Activated naive CD8-positive, alpha-beta T cell treated with anti-CD3 and anti-CD28 coated beads, Interleukin-2, amount 10 ng/mL, durations not matched to agents 7 days and 5 days (primary cell): ENCODE measurements around the gene MYO3B. TPM values are rescaled to one million over a fixed set of nuclear protein-coding genes. Genes with fewer than 3 reads are reported as not detected.

Experiments used
- ATAC-seq: fragments of 150-1000 bp; cut with Tn5 transposase; one replicate; pipeline ENCODE4 v1.10.0; 2021; ENCODE audit warnings: low read depth, moderate library complexity
- POLR2A ChIA-PET: fragments of 350-600 bp; sonication (Branson Sonifier 250); formaldehyde crosslinking; loops from one replicate; lab custom pipeline; 2021; ENCODE audit warnings: antibody characterized with exemption; lab: Charles Lee
- DNase-seq: peaks from one replicate; pipeline ENCODE4 v3.0.0; 2021
- H3K27ac Mint-ChIP-seq: one replicate; pipeline ENCODE4 v1.8.0; 2022; ENCODE audit warnings: mild to moderate bottlenecking, mixed read lengths
- H3K27me3 Mint-ChIP-seq: one replicate; pipeline ENCODE4 v1.8.0; 2022; ENCODE audit warnings: mild to moderate bottlenecking, moderate library complexity, mixed read lengths
- H3K36me3 Mint-ChIP-seq: one replicate; pipeline ENCODE4 v1.8.0; 2021; ENCODE audit warnings: mild to moderate bottlenecking, mixed read lengths
- H3K4me1 Mint-ChIP-seq: one replicate; pipeline ENCODE4 v1.8.0; 2021; ENCODE audit warnings: mixed read lengths
- H3K4me3 Mint-ChIP-seq: one replicate; pipeline ENCODE4 v1.8.0; 2022; ENCODE audit warnings: mild to moderate bottlenecking, moderate library complexity, mixed read lengths
- H3K9me3 Mint-ChIP-seq: one replicate; pipeline ENCODE4 v1.8.0; 2021; ENCODE audit warnings: mixed read lengths
- total RNA-seq, 2 experiments: library from RNA; stranded (reverse); gene quantifications; one replicate each; pipeline ENCODE4 v1.2.3, GENCODE V29; 2021

MYO3B gene
- total RNA-seq, 2 experiments from 2014 or later: 0.09 to 0.11 TPM

DNA sequence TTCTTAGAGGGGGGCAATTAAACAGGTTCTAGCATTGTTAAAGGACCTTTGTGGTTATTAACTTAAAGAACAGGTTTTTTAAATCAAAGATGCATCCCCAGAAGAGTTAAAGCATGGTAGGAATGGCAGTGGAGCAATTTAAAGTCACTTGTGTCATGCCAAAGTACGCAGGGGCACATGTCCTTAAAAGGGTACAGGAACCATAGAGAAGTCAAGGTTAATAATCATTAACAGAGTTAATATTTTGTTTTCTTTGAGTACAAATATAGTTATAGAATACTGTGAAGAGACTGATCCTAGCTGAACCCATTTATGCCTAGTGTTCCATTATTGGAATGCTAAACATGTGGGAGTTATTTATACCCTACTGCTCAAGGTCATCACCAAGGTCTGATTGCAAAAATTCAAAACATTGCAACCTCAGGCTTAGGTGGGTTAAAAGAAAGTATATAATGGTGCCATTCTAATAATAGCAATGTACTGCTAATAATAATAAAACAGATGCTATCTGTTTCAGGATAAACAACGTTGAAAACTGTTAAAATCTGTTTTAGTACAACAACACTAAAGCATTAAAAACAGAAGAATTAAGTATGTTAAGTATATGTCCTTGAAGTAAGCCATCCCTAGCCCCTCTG lies 216.0 kb downstream of the MYO3B start:
- Mint-ChIP-seq H3K4me1 (peaks cover 22% of the 10 kb centered on the region), H3K27me3 (peaks cover 56% of the 10 kb centered on the region), H3K36me3 (no peaks in the 10 kb centered on the region), H3K27ac (no peak overlapping the region), H3K9me3 (no peaks in the 10 kb centered on the region), H3K4me3 (no peak overlapping the region)
- no peak for DNase-seq
- no peak for ATAC-seq
- POLR2A ChIA-PET: no interaction called here

DNA sequence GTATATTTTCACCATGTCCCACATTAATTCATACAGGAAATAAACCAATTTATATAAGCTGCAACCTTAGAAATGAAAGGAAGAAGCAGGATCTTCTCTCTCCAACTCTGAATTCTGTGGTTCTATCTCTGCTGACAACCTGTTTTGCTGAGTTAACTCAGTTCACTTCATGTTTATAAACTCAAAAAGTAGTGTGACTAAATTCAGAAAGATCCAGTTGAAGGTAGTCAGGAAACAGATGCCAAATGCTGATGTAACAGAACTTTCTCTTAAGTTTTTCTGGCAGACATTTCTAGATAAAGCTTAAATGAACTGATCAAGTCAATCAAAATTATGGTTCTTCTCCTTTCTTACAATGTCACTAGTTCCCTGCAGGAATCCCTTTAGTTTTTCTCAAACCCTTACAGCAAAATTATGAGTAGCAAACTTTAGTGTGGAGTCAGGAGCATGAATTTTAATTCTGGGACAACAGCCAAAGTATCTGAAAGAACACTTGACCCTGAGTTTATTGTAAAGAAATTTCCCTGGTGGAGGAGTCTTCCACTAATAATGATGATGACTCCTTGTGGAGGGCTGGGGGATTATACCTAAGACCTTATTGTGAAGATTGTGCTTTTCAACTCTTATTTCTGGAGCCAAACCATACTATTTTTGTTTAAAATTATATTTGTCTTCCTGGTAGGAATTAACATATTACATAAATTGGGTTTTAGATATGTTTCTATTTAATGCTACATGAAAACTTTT lies 216.9 kb downstream of the MYO3B start:
- Mint-ChIP-seq H3K27ac (no peak overlapping the region), H3K4me3 (no peak overlapping the region), H3K9me3 (no peaks in the 10 kb centered on the region), H3K36me3 (no peaks in the 10 kb centered on the region), H3K4me1 (peaks cover 22% of the 10 kb centered on the region), H3K27me3 (peaks cover 56% of the 10 kb centered on the region)
- ATAC-seq (no peak), DNase-seq (no peak)
- POLR2A ChIA-PET: no interaction called here

DNA sequence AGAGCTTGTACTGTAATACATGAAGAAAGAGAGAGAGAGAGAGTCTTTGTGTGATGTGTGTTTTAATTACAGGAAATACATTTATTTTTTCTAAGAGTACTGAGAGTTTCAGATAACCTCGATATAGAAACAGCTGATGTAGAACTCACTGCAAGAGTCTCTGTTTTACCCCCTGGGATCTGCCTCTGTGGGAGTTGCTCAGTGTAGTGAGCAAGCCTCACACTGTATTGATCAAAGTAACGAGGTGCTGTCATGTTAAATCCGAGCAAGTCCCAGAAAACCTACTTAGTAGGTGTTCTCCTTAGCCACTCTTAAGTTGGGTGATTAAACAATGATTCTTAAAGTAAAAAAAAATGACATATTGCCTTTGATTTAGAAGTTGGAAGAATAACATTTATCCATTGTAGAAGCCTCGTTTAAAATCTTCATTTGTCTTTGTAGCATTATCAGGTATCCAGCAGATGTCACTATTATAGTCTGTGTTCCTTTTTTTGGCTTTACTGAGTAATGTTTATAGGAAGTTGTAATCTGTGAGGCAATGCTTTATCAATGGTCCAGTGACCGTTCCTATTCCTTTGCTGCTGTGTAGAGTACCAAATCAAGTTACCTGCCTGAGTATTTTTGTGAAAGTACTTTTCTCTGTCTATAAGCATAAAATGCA lies 219.0 kb downstream of the MYO3B start:
- H3K9me3 Mint-ChIP-seq: no peaks in the 10 kb centered on the region
- no peak overlapping the region for H3K4me3 Mint-ChIP-seq
- POLR2A ChIA-PET: interaction anchor here (0.7 kb wide), 1 partner anchor 135 kb away, joined by 3 read pairs; no protein-coding TSS in a partner anchor
- ATAC-seq (no peak), DNase-seq (no peak)
- no peaks in the 10 kb centered on the region for H3K36me3 Mint-ChIP-seq
- peaks cover 11% of the 10 kb centered on the region for H3K4me1 Mint-ChIP-seq
- no peak overlapping the region for H3K27ac Mint-ChIP-seq
- H3K27me3 Mint-ChIP-seq: peaks cover 54% of the 10 kb centered on the region

DNA sequence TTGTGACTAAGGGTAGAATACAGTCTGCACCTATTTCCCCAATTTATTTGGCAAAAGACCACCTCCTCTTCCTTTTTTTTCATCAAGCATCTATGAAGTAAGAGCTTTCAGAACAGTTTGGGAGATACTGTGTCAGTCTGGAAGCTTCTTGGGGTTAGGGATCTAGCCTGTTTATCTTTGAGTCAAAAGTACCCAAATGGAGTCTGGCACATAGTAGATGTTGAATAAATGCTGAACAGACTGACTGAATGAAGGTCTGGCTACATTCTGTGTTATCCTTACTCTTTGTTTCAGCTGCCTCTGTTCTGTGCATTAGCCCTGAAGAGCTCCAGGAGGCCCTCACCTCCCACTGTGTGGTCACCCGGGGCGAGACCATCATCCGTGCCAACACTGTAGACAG lies 223.2 kb downstream of the MYO3B start:
- H3K4me3 Mint-ChIP-seq: no peak overlapping the region
- peaks cover 37% of the 10 kb centered on the region for H3K27me3 Mint-ChIP-seq
- POLR2A ChIA-PET: no interaction called here
- ATAC-seq: no peak
- H3K36me3 Mint-ChIP-seq: no peaks in the 10 kb centered on the region
- H3K4me1 Mint-ChIP-seq: peaks cover 10% of the 10 kb centered on the region
- H3K27ac Mint-ChIP-seq: no peak overlapping the region
- DNase-seq: no peak
- H3K9me3 Mint-ChIP-seq: no peaks in the 10 kb centered on the region

DNA sequence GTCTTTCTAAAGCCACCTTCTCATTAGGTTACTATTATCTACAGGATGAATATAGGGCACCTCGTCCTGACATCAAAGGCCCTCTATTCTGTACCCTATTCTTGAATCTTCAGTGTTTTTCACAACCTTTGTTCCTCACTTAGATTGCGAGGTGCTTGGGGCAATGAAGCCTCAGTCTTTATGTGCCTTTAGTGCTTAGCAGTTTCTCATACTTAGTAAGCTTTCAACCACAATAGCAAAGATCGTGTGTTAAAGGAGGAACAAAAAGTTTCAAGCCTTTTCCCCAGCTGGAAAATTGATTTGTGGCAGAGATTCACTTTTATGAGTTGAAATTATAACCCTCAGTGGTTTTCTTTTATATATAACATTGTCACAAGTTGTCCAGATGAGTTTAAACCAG lies 226.9 kb downstream of the MYO3B start:
- no peak for ATAC-seq
- no peak overlapping the region for H3K27ac Mint-ChIP-seq
- no peaks in the 10 kb centered on the region for H3K9me3 Mint-ChIP-seq
- DNase-seq: no peak
- H3K4me3 Mint-ChIP-seq: no peak overlapping the region
- no peaks in the 10 kb centered on the region for H3K36me3 Mint-ChIP-seq
- H3K27me3 Mint-ChIP-seq: peaks cover 35% of the 10 kb centered on the region
- peaks cover 6% of the 10 kb centered on the region for H3K4me1 Mint-ChIP-seq
- POLR2A ChIA-PET: no interaction called here

DNA sequence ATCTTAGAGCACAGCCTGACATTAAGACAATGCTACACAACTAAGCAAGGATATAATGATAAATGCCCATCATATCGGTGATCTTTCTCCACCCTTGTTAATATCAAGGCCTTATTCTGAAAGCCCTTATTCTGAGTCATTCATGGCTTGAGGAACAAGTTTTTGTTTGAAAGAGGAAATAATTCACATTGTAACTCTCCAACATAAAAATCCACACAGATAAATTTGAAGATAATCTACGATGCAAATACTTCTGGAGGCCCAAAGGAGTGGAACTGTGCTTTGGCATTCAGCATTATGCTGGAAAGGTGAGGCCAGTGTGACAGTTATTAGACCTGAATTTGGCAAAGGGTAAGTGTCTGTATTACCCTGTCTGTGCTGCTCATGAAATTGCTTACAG lies 227.4 kb downstream of the MYO3B start:
- POLR2A ChIA-PET: no interaction called here
- peaks cover 35% of the 10 kb centered on the region for H3K27me3 Mint-ChIP-seq
- H3K9me3 Mint-ChIP-seq: no peaks in the 10 kb centered on the region
- H3K4me1 Mint-ChIP-seq: peaks cover 6% of the 10 kb centered on the region
- no peaks in the 10 kb centered on the region for H3K36me3 Mint-ChIP-seq
- no peak overlapping the region for H3K4me3 Mint-ChIP-seq
- ATAC-seq: no peak
- H3K27ac Mint-ChIP-seq: no peak overlapping the region
- DNase-seq: no peak

DNA sequence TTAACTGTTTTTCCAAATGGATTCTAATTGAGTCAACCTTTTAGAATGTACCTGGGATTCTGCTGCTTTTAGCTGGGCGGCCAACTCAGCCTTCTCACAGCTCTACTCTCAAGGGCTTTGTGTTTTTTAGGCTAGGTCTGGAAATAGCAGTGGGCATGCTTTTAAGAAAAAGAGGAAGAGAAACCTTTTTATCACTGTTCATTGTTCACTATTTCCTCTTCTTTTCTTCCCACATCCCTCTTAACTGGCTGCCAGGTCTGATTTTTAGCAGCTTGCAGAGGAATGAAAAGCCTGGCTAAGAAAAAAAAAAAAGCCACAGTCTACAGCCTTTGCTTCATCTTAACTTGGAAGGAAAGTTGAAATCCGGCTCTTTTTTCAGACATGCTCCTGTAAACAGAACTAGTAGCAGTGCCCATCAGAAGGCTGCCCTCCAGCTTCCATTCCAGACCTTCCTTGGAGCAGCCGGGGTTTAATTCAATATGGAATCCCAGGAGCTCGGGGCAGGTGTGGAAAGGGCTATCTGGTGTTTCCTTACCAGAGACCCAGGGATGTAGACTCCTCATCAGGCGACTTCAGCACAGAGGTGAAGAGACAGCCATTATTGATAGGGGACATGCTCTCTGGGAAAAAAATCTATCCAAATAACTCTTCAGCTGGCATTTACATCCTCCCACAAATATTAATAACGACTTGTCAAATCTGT lies 230.7 kb downstream of the MYO3B start:
- Mint-ChIP-seq H3K27me3 (peaks cover 25% of the 10 kb centered on the region), H3K27ac (no peak overlapping the region), H3K36me3 (no peaks in the 10 kb centered on the region), H3K9me3 (no peaks in the 10 kb centered on the region), H3K4me3 (peak overlapping the region; percentile 41), H3K4me1 (peaks cover 12% of the 10 kb centered on the region)
- no peak for ATAC-seq
- no peak for DNase-seq
- POLR2A ChIA-PET: interaction anchor here (0.5 to 0.6 kb wide), 2 partner anchors 27 to 512 kb away, joined by 3 to 5 read pairs; no protein-coding TSS in a partner anchor

DNA sequence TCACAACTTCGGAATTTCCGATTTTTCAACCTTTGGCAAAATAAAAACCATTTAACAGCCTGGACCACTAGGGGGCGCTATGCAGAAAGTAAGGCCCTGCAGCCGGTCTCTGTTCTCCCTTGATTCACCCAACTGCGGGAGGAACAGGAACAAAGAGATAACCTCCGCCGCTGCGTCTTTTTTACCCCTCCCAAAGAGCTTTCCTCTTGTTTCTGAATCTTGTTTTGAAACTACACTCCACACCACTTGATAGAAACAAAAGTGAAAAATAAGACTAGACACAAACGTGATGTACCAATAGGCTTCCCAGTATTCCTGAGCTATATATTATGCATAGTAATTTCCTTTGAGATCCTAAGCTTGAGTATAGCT lies 231.2 kb downstream of the MYO3B start:
- no peak overlapping the region for H3K27ac Mint-ChIP-seq
- H3K36me3 Mint-ChIP-seq: no peaks in the 10 kb centered on the region
- ATAC-seq: peak; percentile 77
- no peaks in the 10 kb centered on the region for H3K9me3 Mint-ChIP-seq
- peak overlapping the region; percentile 41 for H3K4me3 Mint-ChIP-seq
- H3K4me1 Mint-ChIP-seq: peaks cover 12% of the 10 kb centered on the region
- POLR2A ChIA-PET: interaction anchor here (0.5 kb wide), 1 partner anchor 512 kb away, joined by 3 read pairs; no protein-coding TSS in a partner anchor
- DNase-seq: peak; percentile 63
- H3K27me3 Mint-ChIP-seq: peaks cover 23% of the 10 kb centered on the region

DNA sequence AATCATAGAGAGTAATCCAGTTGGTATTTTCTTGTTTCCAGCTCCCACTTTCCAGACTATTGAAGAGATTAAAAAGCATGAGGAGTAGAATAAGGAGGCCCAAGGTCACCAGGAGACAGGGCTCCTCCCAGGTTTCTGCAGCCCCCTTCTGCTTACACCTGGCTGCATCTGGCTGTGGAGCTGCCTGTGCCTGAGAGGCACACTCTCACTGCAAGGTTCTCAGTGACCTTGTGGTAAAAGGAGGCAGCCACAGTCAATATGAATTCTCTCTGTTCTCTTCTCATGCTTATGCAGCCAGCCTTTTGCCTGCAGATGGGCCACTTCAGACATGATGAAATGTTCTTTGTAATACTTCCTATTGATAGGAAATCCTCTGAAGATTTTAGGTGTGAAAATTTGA lies 233.7 kb downstream of the MYO3B start:
- ATAC-seq: no peak
- no peaks in the 10 kb centered on the region for H3K36me3 Mint-ChIP-seq
- DNase-seq: no peak
- peaks cover 27% of the 10 kb centered on the region for H3K27me3 Mint-ChIP-seq
- H3K9me3 Mint-ChIP-seq: no peaks in the 10 kb centered on the region
- no peak overlapping the region for H3K4me3 Mint-ChIP-seq
- POLR2A ChIA-PET: no interaction called here
- no peak overlapping the region for H3K27ac Mint-ChIP-seq
- H3K4me1 Mint-ChIP-seq: peaks cover 10% of the 10 kb centered on the region

DNA sequence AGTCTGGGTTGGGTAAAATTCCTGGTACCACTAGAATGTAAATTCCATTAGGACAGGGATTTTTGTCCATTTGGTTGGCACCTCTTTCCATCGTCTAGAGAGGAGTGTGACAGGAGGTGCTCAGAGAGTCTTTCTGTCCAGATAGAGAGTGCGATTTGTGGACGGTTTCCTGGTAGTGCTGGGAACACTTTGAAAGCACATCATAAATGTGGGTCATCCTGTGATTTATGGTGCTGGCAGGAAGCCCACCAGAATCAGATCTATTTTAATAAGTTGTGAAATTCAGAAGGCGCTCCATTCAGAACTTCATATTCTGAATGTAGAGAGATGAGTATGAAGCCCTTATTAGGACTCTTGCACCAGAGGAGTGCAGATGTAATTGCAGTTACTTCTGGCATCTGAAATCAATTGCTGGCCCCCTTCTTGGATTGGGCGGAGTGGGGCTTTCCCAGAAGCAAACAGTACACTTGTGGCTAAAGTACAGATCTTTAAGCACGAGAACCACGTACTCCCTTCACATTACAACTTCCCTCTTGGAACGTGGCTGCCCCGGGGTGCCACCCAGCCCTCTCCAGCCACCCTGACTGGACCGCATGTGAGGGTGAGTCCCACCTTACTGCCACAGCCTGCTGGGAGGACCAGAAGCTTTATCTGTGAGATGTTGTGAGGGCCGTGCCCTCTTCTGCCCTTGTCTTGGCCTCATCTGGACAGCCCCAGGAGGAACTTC lies 243.2 kb downstream of the MYO3B start:
- H3K4me1 Mint-ChIP-seq: no peaks in the 10 kb centered on the region
- no peaks in the 10 kb centered on the region for H3K9me3 Mint-ChIP-seq
- no peak overlapping the region for H3K27ac Mint-ChIP-seq
- no peaks in the 10 kb centered on the region for H3K36me3 Mint-ChIP-seq
- ATAC-seq (no peak), DNase-seq (no peak)
- POLR2A ChIA-PET: no interaction called here
- H3K27me3 Mint-ChIP-seq: peaks cover 40% of the 10 kb centered on the region
- H3K4me3 Mint-ChIP-seq: no peak overlapping the region

DNA sequence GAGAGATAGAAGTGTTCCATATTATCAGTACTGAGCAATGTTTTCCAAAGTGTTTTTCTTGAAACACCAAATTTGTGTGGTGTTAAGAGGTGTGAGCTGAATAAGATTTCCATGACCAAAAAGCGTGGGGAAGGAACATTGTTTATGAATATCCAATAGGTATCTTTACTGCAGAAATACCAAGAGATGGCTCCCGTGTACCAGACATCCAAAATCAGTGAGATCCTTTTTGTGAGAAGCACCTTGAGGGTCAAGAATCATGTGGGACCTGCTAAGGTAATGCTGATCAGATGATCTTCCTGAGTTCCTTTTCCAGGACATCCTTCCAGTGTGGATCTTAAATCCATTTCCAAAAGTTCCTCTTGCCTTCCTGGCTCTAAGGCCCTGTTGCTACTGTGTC lies 246.0 kb downstream of the MYO3B start:
- no peak for DNase-seq
- H3K27me3 Mint-ChIP-seq: peaks cover 38% of the 10 kb centered on the region
- H3K4me1 Mint-ChIP-seq: no peaks in the 10 kb centered on the region
- no peak for ATAC-seq
- H3K36me3 Mint-ChIP-seq: no peaks in the 10 kb centered on the region
- H3K9me3 Mint-ChIP-seq: no peaks in the 10 kb centered on the region
- POLR2A ChIA-PET: no interaction called here
- no peak overlapping the region for H3K27ac Mint-ChIP-seq
- no peak overlapping the region for H3K4me3 Mint-ChIP-seq

DNA sequence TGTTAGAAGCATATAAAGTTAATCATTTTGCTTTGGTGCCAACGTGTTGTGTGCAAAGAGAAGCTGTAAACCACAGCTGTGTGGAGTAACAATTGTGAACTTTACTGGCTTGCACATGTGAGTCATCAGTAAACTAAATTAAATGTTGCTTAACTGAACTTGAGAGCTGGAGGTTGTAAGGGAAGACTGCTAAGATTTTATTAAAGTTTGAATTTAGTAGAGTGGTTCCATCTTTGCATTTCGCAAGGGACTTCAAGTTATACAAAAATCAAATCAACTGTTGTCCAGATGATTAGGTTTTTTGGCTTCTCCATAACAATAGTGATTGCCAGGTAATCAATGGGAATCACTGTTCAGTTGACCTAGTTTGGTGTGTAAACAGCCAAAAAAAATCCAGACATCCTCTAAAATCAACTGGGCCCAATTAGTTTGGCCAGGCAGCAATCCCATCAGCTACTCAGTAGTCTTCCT lies 247.4 kb downstream of the MYO3B start:
- POLR2A ChIA-PET: no interaction called here
- Mint-ChIP-seq H3K9me3 (no peaks in the 10 kb centered on the region), H3K27ac (no peak overlapping the region), H3K36me3 (no peaks in the 10 kb centered on the region), H3K4me3 (no peak overlapping the region), H3K4me1 (no peaks in the 10 kb centered on the region), H3K27me3 (peaks cover 43% of the 10 kb centered on the region)
- DNase-seq (no peak), ATAC-seq (no peak)

DNA sequence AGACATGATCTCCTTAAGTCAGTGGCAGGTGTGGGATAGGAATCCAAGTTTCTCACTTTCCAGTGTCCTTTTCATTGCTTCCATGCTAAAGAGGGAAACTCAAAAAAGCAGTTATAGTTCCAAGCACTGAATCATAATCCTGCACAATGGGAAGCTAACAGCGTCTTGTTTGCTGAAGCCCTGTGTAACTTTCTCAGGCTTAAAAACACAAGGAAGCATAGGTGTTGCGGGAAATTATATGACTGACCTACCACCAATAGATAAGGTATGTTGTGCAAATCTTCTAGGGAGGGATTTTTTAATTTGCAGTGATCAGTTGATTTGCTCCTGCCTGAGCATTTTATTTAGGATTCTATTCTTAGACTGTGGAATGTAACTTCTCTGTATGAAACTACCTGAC lies 250.9 kb downstream of the MYO3B start:
- DNase-seq: no peak

More for the DNA sequence above, 250.9 kb downstream of the MYO3B start:
- H3K27ac Mint-ChIP-seq: no peak overlapping the region
- no peaks in the 10 kb centered on the region for H3K4me1 Mint-ChIP-seq
- POLR2A ChIA-PET: no interaction called here
- no peaks in the 10 kb centered on the region for H3K36me3 Mint-ChIP-seq
- H3K4me3 Mint-ChIP-seq: no peak overlapping the region
- no peak for ATAC-seq
- no peaks in the 10 kb centered on the region for H3K9me3 Mint-ChIP-seq
- peaks cover 25% of the 10 kb centered on the region for H3K27me3 Mint-ChIP-seq
